Measurements from ENCODE around the gene CHST3. TPM values are rescaled to one million over a fixed set of nuclear protein-coding genes. Genes with fewer than 3 reads are reported as not detected.

The CHST3 gene
- total RNA-seq, 1 experiment from 2014 or later = 6.1 TPM

DNA sequence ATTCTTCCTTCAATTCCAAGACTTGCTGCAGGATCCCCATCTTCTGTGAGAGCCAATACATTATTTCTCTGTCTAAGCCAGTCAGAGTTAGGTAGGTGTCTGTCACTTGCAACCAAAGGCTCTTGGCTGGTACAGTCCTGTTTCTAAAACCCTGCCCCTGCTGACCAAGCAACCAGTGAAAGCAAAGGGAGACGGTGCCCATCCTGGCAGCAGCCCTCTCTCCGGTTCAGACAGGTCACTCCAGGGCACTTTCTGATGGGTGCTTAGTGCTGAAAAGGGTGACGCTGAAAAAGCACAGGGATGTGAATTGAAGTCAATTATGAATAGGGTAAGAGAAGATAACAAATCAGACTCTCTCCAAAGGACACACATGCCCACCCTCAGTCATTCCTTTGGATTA, 86.7 kb downstream of the CHST3 start:
- Histone ChIP-seq H2AFZ (ENCODE audit: low read length) (no peak overlapping the region), H3K14ac (ENCODE audit: insufficient read depth, low read length) (no peak overlapping the region), H4K8ac (replicated peaks; ENCODE audit: insufficient read length, low read depth, low read length) (no peak overlapping the region), H3K4ac (ENCODE audit: low read depth, low read length) (no peak overlapping the region), H2BK20ac (ENCODE audit: low read depth, low read length, poor library complexity, severe bottlenecking) (no peak overlapping the region), H4K91ac (ENCODE audit: insufficient read length, low read depth, low read length) (no peak overlapping the region), H2BK120ac (ENCODE audit: low read depth, low read length, poor library complexity, severe bottlenecking) (no peak overlapping the region), H3K23ac (ENCODE audit: insufficient read length, low read depth, low read length) (no peak overlapping the region), H2BK5ac (ENCODE audit: insufficient read length, low read length) (no peak overlapping the region), H2BK15ac (ENCODE audit: low read depth, low read length) (no peak overlapping the region), H4K20me1 (ENCODE audit: control insufficient read depth, insufficient read depth, insufficient read length) (no peaks in the 10 kb centered on the region), H4K5ac (ENCODE audit: insufficient read length, low read depth, low read length) (no peak overlapping the region), H3K79me2 (ENCODE audit: insufficient read depth, low read length) (no peaks in the 10 kb centered on the region), H2BK12ac (ENCODE audit: insufficient read length, low read depth, low read length) (no peak overlapping the region), H3T11ph (ENCODE audit: low read length) (no peak overlapping the region), H3K23me2 (ENCODE audit: insufficient read length, low read depth, low read length, poor library complexity, severe bottlenecking) (no peaks in the 10 kb centered on the region), H2AK5ac (ENCODE audit: insufficient read length, low read length) (no peak overlapping the region), H3K4me1 (ENCODE audit: insufficient read depth, low read length) (no peaks in the 10 kb centered on the region), H3K9ac (ENCODE audit: extremely low read depth, insufficient read length, low read length) (no peak overlapping the region), H3K18ac (ENCODE audit: insufficient read length, low read depth, low read length) (no peak overlapping the region), H3K9me3 (ENCODE audit: control insufficient read depth, low read depth, low read length) (no peaks in the 10 kb centered on the region), H3K27me3 (ENCODE audit: insufficient read depth, low read length) (no peaks in the 10 kb centered on the region), H3K27ac (ENCODE audit: insufficient read length, low read depth, low read length) (no peak overlapping the region), H3K79me1 (ENCODE audit: insufficient read depth, low read depth, low read length, poor library complexity, severe bottlenecking) (no peaks in the 10 kb centered on the region), H3K56ac (ENCODE audit: insufficient read length, low read depth, low read length) (no peak overlapping the region), H3K4me2 (ENCODE audit: insufficient read depth, insufficient read length, low read length) (no peak overlapping the region)
- Mint-ChIP-seq H3K36me3 (ENCODE audit: insufficient read depth in 1 of 3, low read depth in 3 of 3) (no peaks in the 10 kb centered on the region), H3K27ac (no peak overlapping the region), H3K9me3 (peaks cover 0 to 4% of the 10 kb centered on the region in 2 experiments; a peak in 1 of 5 replicates), H3K27me3 (ENCODE audit: low read depth) (peaks cover 3% of the 10 kb centered on the region; the same call in 1 of the 2 replicates), H3K4me1 (peaks cover 13 to 14% of the 10 kb centered on the region in 2 experiments), H3K4me3 (no peak overlapping the region)
- no peak for TF ChIP-seq CTCF (conservative IDR thresholded peaks at IDR 0.05)
- no peak for DNase-seq
- WGBS (ENCODE audit: extremely low coverage, insufficient read length, low lambda C conversion rate) = no CpG with 5 or more reads among the region's 3 CpGs

All from H9 (cell line).